ENCODE measurements around the gene CDC42SE1. TPM values are rescaled to one million over a fixed set of nuclear protein-coding genes. Genes with fewer than 3 reads are reported as not detected.
A peak's percentile ranks its signal among the peaks of the same experiment; 100 is the strongest.

Gene CDC42SE1
- total and polyA plus RNA-seq, 9 of the 15 experiments (the other 6 are each of a cell fraction or from before 2014, with no cell fraction given): 78.1 to 189 (median 114) TPM

DNA sequence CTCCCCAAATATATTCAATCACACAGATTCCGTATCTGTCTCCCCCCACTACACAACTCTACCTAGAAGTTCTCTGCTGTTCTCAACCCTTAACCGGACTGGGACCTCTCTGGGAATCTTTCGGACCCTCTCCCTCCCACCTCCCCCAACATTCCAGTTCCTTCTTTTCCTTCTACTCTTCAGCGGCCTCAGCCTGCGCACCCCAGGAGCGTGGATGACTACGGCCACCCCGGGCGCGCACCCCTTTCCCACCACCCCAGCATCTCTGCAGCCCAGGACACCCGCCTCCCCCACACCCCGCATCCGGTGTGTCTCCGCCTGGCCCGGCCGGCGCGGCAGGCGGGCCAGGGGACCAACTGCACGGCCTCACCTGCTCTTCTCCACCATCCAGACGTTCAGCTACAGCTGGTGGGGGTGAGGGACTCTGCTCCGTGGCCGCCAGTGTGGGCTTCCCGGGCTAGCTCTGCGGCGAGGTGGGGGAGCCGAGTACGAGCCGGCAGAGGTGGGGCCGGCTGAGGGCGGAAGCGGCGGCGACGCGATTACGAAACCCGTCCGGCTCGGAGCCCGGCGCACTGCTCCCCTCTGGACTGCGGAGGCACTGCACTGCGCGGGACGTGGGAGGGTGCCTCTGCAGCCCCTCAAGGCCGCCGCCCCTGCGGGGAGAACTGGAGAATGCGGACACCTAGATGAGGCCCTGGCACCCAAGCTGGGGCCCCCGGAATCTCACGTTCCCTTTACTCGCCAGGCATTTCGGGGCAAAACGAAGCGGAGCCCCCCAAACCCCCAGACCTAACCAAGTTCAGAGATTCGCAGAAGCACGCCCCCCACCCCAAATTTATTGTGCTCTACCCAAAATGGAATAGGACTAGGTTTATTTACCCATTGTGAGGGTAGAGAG lies at the start of gene CDC42SE1 (continued):
- TF ChIP-seq, protein P1, sequence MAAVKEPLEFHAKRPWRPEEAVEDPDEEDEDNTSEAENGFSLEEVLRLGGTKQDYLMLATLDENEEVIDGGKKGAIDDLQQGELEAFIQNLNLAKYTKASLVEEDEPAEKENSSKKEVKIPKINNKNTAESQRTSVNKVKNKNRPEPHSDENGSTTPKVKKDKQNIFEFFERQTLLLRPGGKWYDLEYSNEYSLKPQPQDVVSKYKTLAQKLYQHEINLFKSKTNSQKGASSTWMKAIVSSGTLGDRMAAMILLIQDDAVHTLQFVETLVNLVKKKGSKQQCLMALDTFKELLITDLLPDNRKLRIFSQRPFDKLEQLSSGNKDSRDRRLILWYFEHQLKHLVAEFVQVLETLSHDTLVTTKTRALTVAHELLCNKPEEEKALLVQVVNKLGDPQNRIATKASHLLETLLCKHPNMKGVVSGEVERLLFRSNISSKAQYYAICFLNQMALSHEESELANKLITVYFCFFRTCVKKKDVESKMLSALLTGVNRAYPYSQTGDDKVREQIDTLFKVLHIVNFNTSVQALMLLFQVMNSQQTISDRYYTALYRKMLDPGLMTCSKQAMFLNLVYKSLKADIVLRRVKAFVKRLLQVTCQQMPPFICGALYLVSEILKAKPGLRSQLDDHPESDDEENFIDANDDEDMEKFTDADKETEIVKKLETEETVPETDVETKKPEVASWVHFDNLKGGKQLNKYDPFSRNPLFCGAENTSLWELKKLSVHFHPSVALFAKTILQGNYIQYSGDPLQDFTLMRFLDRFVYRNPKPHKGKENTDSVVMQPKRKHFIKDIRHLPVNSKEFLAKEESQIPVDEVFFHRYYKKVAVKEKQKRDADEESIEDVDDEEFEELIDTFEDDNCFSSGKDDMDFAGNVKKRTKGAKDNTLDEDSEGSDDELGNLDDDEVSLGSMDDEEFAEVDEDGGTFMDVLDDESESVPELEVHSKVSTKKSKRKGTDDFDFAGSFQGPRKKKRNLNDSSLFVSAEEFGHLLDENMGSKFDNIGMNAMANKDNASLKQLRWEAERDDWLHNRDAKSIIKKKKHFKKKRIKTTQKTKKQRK (IDR thresholded peaks at IDR 0.05; ENCODE audit: borderline replicate concordance, low read depth, low read length): no peak
- TF ChIP-seq ELF1 (tag; IDR thresholded peaks at IDR 0.05) (peak; percentile 83), KDM4B (IDR thresholded peaks at IDR 0.05; ENCODE audit: borderline replicate concordance in 2 of 2, low read depth in 1 of 2) (no peak; a peak in 1 of 4 replicates), TEAD1 (CRISPR knock-in tag; IDR thresholded peaks at IDR 0.05) (peak; percentile 64 to 85; a peak in 3 of 4 replicates), NR1H2 (CRISPR knock-in tag; IDR thresholded peaks at IDR 0.05) (no peak), CBFA2T2 (conservative IDR thresholded peaks at IDR 0.05) (no peak; the same call in 1 of the 2 replicates), ARHGAP35 (IDR thresholded peaks at IDR 0.05; ENCODE audit: partially characterized antibody) (no peak), FOXP1 (CRISPR knock-in tag; IDR thresholded peaks at IDR 0.05) (no peak; the same call in 1 of the 2 replicates), GTF2F1 (IDR thresholded peaks at IDR 0.05; ENCODE audit: low read depth, low read length) (0 out of 2 replicates have a peak, but pooled peaks have one; percentile 66), SP1 (CRISPR knock-in tag; IDR thresholded peaks at IDR 0.05) (peak; percentile 60), SRSF1 (IDR thresholded peaks at IDR 0.05; ENCODE audit: low read depth, low read length) (no peak), COPS2 (conservative IDR thresholded peaks at IDR 0.05) (no peak)
- TF ChIP-seq, protein P2, sequence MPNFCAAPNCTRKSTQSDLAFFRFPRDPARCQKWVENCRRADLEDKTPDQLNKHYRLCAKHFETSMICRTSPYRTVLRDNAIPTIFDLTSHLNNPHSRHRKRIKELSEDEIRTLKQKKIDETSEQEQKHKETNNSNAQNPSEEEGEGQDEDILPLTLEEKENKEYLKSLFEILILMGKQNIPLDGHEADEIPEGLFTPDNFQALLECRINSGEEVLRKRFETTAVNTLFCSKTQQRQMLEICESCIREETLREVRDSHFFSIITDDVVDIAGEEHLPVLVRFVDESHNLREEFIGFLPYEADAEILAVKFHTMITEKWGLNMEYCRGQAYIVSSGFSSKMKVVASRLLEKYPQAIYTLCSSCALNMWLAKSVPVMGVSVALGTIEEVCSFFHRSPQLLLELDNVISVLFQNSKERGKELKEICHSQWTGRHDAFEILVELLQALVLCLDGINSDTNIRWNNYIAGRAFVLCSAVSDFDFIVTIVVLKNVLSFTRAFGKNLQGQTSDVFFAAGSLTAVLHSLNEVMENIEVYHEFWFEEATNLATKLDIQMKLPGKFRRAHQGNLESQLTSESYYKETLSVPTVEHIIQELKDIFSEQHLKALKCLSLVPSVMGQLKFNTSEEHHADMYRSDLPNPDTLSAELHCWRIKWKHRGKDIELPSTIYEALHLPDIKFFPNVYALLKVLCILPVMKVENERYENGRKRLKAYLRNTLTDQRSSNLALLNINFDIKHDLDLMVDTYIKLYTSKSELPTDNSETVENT (CRISPR knock-in tag; IDR thresholded peaks at IDR 0.05): peak; percentile 91
- TF ChIP-seq, protein P3, sequence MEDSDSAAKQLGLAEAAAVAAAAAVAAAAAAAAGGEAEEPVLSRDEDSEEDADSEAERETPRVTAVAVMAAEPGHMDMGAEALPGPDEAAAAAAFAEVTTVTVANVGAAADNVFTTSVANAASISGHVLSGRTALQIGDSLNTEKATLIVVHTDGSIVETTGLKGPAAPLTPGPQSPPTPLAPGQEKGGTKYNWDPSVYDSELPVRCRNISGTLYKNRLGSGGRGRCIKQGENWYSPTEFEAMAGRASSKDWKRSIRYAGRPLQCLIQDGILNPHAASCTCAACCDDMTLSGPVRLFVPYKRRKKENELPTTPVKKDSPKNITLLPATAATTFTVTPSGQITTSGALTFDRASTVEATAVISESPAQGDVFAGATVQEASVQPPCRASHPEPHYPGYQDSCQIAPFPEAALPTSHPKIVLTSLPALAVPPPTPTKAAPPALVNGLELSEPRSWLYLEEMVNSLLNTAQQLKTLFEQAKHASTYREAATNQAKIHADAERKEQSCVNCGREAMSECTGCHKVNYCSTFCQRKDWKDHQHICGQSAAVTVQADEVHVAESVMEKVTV (CRISPR knock-in tag; IDR thresholded peaks at IDR 0.05): peak; percentile 48
- TF ChIP-seq, protein P4, sequence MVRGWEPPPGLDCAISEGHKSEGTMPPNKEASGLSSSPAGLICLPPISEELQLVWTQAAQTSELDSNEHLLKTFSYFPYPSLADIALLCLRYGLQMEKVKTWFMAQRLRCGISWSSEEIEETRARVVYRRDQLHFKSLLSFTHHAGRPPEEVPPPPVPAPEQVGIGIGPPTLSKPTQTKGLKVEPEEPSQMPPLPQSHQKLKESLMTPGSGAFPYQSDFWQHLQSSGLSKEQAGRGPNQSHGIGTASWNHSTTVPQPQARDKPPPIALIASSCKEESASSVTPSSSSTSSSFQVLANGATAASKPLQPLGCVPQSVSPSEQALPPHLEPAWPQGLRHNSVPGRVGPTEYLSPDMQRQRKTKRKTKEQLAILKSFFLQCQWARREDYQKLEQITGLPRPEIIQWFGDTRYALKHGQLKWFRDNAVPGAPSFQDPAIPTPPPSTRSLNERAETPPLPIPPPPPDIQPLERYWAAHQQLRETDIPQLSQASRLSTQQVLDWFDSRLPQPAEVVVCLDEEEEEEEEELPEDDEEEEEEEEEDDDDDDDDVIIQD (CRISPR knock-in tag; IDR thresholded peaks at IDR 0.05): no peak
- TF ChIP-seq, protein P5, sequence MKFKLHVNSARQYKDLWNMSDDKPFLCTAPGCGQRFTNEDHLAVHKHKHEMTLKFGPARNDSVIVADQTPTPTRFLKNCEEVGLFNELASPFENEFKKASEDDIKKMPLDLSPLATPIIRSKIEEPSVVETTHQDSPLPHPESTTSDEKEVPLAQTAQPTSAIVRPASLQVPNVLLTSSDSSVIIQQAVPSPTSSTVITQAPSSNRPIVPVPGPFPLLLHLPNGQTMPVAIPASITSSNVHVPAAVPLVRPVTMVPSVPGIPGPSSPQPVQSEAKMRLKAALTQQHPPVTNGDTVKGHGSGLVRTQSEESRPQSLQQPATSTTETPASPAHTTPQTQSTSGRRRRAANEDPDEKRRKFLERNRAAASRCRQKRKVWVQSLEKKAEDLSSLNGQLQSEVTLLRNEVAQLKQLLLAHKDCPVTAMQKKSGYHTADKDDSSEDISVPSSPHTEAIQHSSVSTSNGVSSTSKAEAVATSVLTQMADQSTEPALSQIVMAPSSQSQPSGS (CRISPR knock-in tag; IDR thresholded peaks at IDR 0.05): no peak

Data from K562 (cell line).